Naive thymus-derived CD4-positive, alpha-beta T cell (primary cell): Measurements from ENCODE around the gene CHRNB1. TPM values are rescaled to one million over a fixed set of nuclear protein-coding genes. Genes with fewer than 3 reads are reported as not detected.

Source experiments
- ATAC-seq: fragments of 150-1000 bp; cut with Tn5 transposase; 2 replicates; pipeline ENCODE4 v1.10.0; 2021; ENCODE audit warnings: mild to moderate bottlenecking, moderate library complexity
- CTCF ChIA-PET: fragments of 350-600 bp; sonication (Branson Sonifier 250); formaldehyde crosslinking; loops from one replicate; lab custom pipeline; 2021; ENCODE audit warnings: antibody characterized with exemption; lab: Charles Lee
- POLR2A ChIA-PET: fragments of 350-600 bp; sonication (Branson Sonifier 250); formaldehyde crosslinking; loops from one replicate; lab custom pipeline; 2021; ENCODE audit warnings: antibody characterized with exemption, inconsistent platforms; lab: Charles Lee
- DNase-seq, 9 donors: peaks; one replicate each; pipeline versions ENCODE4 v3.0.0 to v3.0.0-alpha.2; 2020 to 2022; ENCODE audit warnings: mixed read lengths in 1 of 9
- H3K27ac ChIP-seq: one replicate; pipeline ENCODE4 v1.7.0; 2013; ENCODE audit warnings: mild to moderate bottlenecking, low read depth, low read length, moderate library complexity
- H3K27me3 ChIP-seq, 2 donors: one replicate each; pipeline ENCODE4 v1.7.0; 2013; ENCODE audit warnings: low read length in 2 of 2, mild to moderate bottlenecking in 2 of 2, moderate library complexity in 2 of 2; ENCODE audit not compliant: control insufficient read depth in 2 of 2, insufficient read depth in 2 of 2
- H3K36me3 ChIP-seq, 3 experiments: 1 replicate in 2 of 3; 2 replicates in 1 of 3; pipeline ENCODE4 v1.7.0; 2013; ENCODE audit warnings: low read length in 3 of 3, mild to moderate bottlenecking in 3 of 3, moderate library complexity in 1 of 3; ENCODE audit not compliant: insufficient read depth in 3 of 3, control insufficient read depth in 2 of 3
- H3K4me1 ChIP-seq, 2 donors: one replicate each; pipeline ENCODE4 v1.7.0; 2013; ENCODE audit warnings: low read length in 2 of 2, mild to moderate bottlenecking in 2 of 2, moderate library complexity in 1 of 2; ENCODE audit not compliant: control insufficient read depth in 2 of 2, insufficient read depth in 2 of 2
- H3K4me3 ChIP-seq: 2 replicates; pipeline ENCODE4 v1.7.0; 2013; ENCODE audit warnings: mild to moderate bottlenecking, low read length
- H3K9me3 ChIP-seq, 3 experiments: 1 replicate in 2 of 3; 2 replicates in 1 of 3; pipeline ENCODE4 v1.7.0; 2013; ENCODE audit warnings: low read length in 3 of 3; ENCODE audit not compliant: control insufficient read depth in 2 of 3
- H3K27ac Mint-ChIP-seq, 9 donors: one replicate each; pipeline ENCODE4 v1.8.0; 2020 to 2022; ENCODE audit warnings: mixed read lengths in 9 of 9, mild to moderate bottlenecking in 8 of 9, moderate library complexity in 5 of 9, inconsistent platforms in 2 of 9
- H3K27me3 Mint-ChIP-seq, 5 donors: one replicate each; pipeline ENCODE4 v1.8.0; 2021 to 2022; ENCODE audit warnings: mixed read lengths in 5 of 5, mild to moderate bottlenecking in 1 of 5
- H3K36me3 Mint-ChIP-seq, 5 donors: one replicate each; pipeline ENCODE4 v1.8.0; 2020 to 2022; ENCODE audit warnings: mixed read lengths in 5 of 5, mild to moderate bottlenecking in 3 of 5, inconsistent platforms in 1 of 5
- H3K4me1 Mint-ChIP-seq, 7 donors: one replicate each; pipeline ENCODE4 v1.8.0; 2020 to 2022; ENCODE audit warnings: mixed read lengths in 7 of 7, mild to moderate bottlenecking in 3 of 7, inconsistent platforms in 1 of 7
- H3K4me3 Mint-ChIP-seq, 10 donors: one replicate each; pipeline ENCODE4 v1.8.0; 2020 to 2022; ENCODE audit warnings: mild to moderate bottlenecking in 10 of 10, mixed read lengths in 10 of 10, moderate library complexity in 6 of 10, inconsistent platforms in 2 of 10
- H3K9me3 Mint-ChIP-seq, 11 donors: one replicate each; pipeline ENCODE4 v1.8.0; 2020 to 2022; ENCODE audit warnings: mixed read lengths in 11 of 11, mild to moderate bottlenecking in 4 of 11, inconsistent platforms in 1 of 11, moderate library complexity in 1 of 11
- intact Hi-C, 2 donors: fragments of 100-400 bp; cut with micrococcal nuclease; formaldehyde crosslinking; loops; one replicate each; pipeline ENCODE4 v1.15.1; 2023
- polyA plus RNA-seq, 2 donors: library from polyadenylated mRNA; unstranded; fragments of 300-500 nt; fragmentation: Illumina TruSeq; gene quantifications; one replicate each; pipeline ENCODE4 v1.2.3, GENCODE V29; 2021
- total RNA-seq, 6 experiments: library from RNA in 5 of 6; stranded (reverse) in 5 of 6; gene quantifications; 1 replicate in 5 of 6; 2 replicates in 1 of 6; pipeline ENCODE4 v1.2.3 and lab custom pipeline; 2021 to 2026

The CHRNB1 gene
- total and polyA plus RNA-seq, 7 experiments from 2014 or later = 6.0 to 24.8 (median 7.3) TPM

- Histone ChIP-seq H3K36me3 (no peaks in the 10 kb centered on the region), H3K4me3 (no peak overlapping the region), H3K27me3 (peaks cover 17 to 34% of the 10 kb centered on the region in 2 donors), H3K9me3 (no peaks in the 10 kb centered on the region), H3K27ac (no peak overlapping the region), H3K4me1 (peaks cover 13 to 52% of the 10 kb centered on the region in 2 donors)
- intact Hi-C loops = no loop called here
- Mint-ChIP-seq H3K4me1 (peaks cover 36 to 55% (median 46%) of the 10 kb centered on the region in 7 donors), H3K27ac (no peak overlapping the region), H3K36me3 (peaks cover 0 to 38% (median 0%) of the 10 kb centered on the region in 5 donors), H3K9me3 (peaks cover 0 to 6% (median 0%) of the 10 kb centered on the region in 11 donors), H3K27me3 (peaks cover 49 to 67% (median 63%) of the 10 kb centered on the region in 5 donors), H3K4me3 (peak overlapping the region in 3 of 10 donors; percentile 14 to 34 (median 29))
- ATAC-seq (no peak), DNase-seq (no peak)
- CTCF ChIA-PET = interaction anchor here (0.6 to 1.8 kb wide), 4 partner anchors 86 to 141 kb away, joined by 3 to 5 read pairs (median 4); partner anchors contain the start of genes MPDU1 and SENP3
- POLR2A ChIA-PET = interaction anchor here (0.9 to 7.5 kb wide), 6 partner anchors 12 to 43 kb away, joined by 3 to 79 read pairs (median 12); partner anchors contain the start of genes POLR2A and ZBTB4
Measured at GRCh38 chr17:7442142-7442541, 2.7 kb upstream of the CHRNB1 start.

DNA sequence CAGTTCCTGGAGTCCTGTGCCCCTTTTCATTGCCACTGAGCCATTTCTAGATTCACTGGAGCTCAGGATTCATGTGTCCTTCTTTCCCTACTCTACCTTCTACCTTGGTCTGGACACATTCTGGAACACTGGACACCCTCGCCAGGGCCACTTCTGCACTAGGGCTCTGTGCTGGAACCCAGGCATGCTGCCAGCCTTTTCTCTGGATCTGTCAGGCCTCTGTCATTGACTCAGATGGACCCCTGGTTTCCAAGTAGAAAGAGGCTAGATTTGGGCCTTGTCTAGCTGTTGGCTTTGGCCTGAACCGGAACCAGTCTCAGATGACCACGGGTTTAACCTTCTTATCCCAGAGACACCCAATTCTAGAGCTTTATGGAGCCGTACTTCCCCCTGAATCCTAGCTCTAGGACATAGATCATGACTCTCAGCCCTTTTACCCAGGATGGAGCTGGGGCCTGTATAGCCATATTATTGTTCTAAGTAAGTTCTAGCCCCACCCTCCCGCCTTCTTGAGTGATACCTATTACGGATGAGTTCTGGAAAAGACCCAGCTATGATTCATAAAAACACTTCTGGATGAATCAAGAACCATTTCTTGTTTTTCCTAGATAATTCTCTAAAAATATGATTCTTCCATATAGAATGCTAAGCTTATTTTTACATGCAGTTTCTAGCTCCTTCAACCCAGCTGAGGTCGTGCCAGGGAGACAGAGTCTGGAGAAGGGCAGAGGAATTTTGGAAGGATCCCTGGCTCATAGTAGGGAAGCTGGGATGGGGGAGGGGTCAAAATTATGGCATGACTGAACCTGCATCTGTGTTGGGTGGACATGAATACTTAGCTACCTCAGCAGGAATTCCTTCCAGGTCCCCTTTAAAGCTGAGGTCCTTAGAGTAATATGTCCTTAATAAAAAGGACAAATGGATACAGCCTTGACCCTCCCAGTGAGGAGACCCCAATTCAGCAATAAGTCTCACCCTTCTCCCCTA is 1.1 kb upstream of the CHRNB1 start:
- H3K27me3 Mint-ChIP-seq = peaks cover 49 to 72% (median 64%) of the 10 kb centered on the region in 5 donors
- peaks cover 0 to 7% (median 0%) of the 10 kb centered on the region in 11 donors for H3K9me3 Mint-ChIP-seq
- peaks cover 4 to 37% of the 10 kb centered on the region in 2 donors for H3K4me1 ChIP-seq
- POLR2A ChIA-PET = interaction anchor here (0.7 to 7.5 kb wide), 5 partner anchors 7 to 41 kb away, joined by 3 to 79 read pairs (median 35); partner anchors contain the start of genes POLR2A, TMEM102 and ZBTB4
- peaks cover 13 to 34% of the 10 kb centered on the region in 2 donors for H3K27me3 ChIP-seq
- CTCF ChIA-PET = interaction anchor here (0.5 to 1.4 kb wide), 4 partner anchors 75 to 172 kb away, joined by 3 to 5 read pairs (median 4); no protein-coding TSS in a partner anchor
- H3K4me1 Mint-ChIP-seq = peaks cover 27 to 47% (median 38%) of the 10 kb centered on the region in 7 donors
- no peaks in the 10 kb centered on the region for H3K36me3 ChIP-seq
- intact Hi-C loops = no loop called here
- no peak overlapping the region for H3K27ac ChIP-seq
- no peak overlapping the region for H3K4me3 ChIP-seq
- DNase-seq = no peak
- H3K9me3 ChIP-seq = no peaks in the 10 kb centered on the region
- ATAC-seq = no peak
- no peak overlapping the region for H3K27ac Mint-ChIP-seq
- peaks cover 0 to 41% (median 5%) of the 10 kb centered on the region in 5 donors for H3K36me3 Mint-ChIP-seq
- peak overlapping the region in 4 of 10 donors; percentile 16 to 89 (median 48) for H3K4me3 Mint-ChIP-seq

GRCh38 chr17:7445619-7445968 is 733 bp downstream of the CHRNB1 start:
- Mint-ChIP-seq H3K4me3 (peak overlapping the region; percentile 75 to 89 (median 84)), H3K27ac (peak overlapping the region in 5 of 9 donors; percentile 26 to 90 (median 39)), H3K36me3 (peaks cover 0 to 44% (median 6%) of the 10 kb centered on the region in 5 donors), H3K4me1 (peaks cover 19 to 34% (median 26%) of the 10 kb centered on the region in 7 donors), H3K9me3 (peaks cover 0 to 5% (median 0%) of the 10 kb centered on the region in 11 donors), H3K27me3 (peaks cover 39 to 63% (median 52%) of the 10 kb centered on the region in 5 donors)
- Histone ChIP-seq H3K36me3 (no peaks in the 10 kb centered on the region), H3K9me3 (no peaks in the 10 kb centered on the region), H3K4me1 (peaks cover 4 to 22% of the 10 kb centered on the region in 2 donors), H3K4me3 (peak overlapping the region; percentile 30), H3K27ac (no peak overlapping the region), H3K27me3 (peaks cover 9 to 31% of the 10 kb centered on the region in 2 donors)
- intact Hi-C loops = loop anchor here in 1 of 2 donors (1.0 kb wide), 1 partner anchor 10 kb away; no protein-coding TSS in a partner anchor
- peak; percentile 77 for ATAC-seq
- DNase-seq = peak in 5 of 9 donors; percentile 35 to 52 (median 41)
- POLR2A ChIA-PET = interaction anchor here (0.6 to 7.5 kb wide), 11 partner anchors 9 to 131 kb away, joined by 3 to 79 read pairs (median 3); partner anchors contain the start of genes POLR2A, SENP3, TMEM102 and ZBTB4
- CTCF ChIA-PET = interaction anchor here (0.6 to 1.5 kb wide), 6 partner anchors 8 to 207 kb away, joined by 3 to 5 read pairs (median 3); no protein-coding TSS in a partner anchor

GRCh38 chr17:7448461-7448860 is 3.6 kb downstream of the CHRNB1 start:
- H3K36me3 ChIP-seq = no peaks in the 10 kb centered on the region
- H3K4me3 Mint-ChIP-seq = no peak overlapping the region
- H3K4me1 Mint-ChIP-seq = peaks cover 19 to 37% (median 29%) of the 10 kb centered on the region in 7 donors
- ChIA-PET CTCF (interaction anchor here (1.0 kb wide), 1 partner anchor 13 kb away, joined by 3 read pairs; the partner anchor contains the start of gene TMEM102), POLR2A (interaction anchor here (5.5 to 6.1 kb wide), 2 partner anchors 12 to 36 kb away, joined by 35 to 43 read pairs; partner anchors contain the start of genes POLR2A and TMEM102)
- peaks cover 5 to 17% of the 10 kb centered on the region in 2 donors for H3K27me3 ChIP-seq
- DNase-seq = no peak
- intact Hi-C loops = no loop called here
- H3K4me3 ChIP-seq = no peak overlapping the region
- peak overlapping the region in 1 of 9 donors; percentile 2 for H3K27ac Mint-ChIP-seq
- H3K36me3 Mint-ChIP-seq = peaks cover 0 to 37% (median 6%) of the 10 kb centered on the region in 5 donors
- ATAC-seq = no peak
- H3K9me3 Mint-ChIP-seq = peaks cover 0 to 5% (median 0%) of the 10 kb centered on the region in 11 donors
- no peaks in the 10 kb centered on the region for H3K9me3 ChIP-seq
- H3K4me1 ChIP-seq = peaks cover 4 to 17% of the 10 kb centered on the region in 2 donors
- peaks cover 24 to 38% (median 30%) of the 10 kb centered on the region in 5 donors for H3K27me3 Mint-ChIP-seq
- H3K27ac ChIP-seq = no peak overlapping the region

- no peaks in the 10 kb centered on the region for H3K27me3 Mint-ChIP-seq
- no peak for ATAC-seq
- CTCF ChIA-PET = interaction anchor here (0.6 kb wide), 1 partner anchor 669 kb away, joined by 3 read pairs; no protein-coding TSS in a partner anchor
- peaks cover 0 to 29% (median 5%) of the 10 kb centered on the region in 3 experiments for H3K36me3 ChIP-seq
- peaks cover 4 to 31% (median 25%) of the 10 kb centered on the region in 7 donors for H3K4me1 Mint-ChIP-seq
- no peak overlapping the region for H3K27ac ChIP-seq
- H3K36me3 Mint-ChIP-seq = peaks cover 0 to 25% (median 4%) of the 10 kb centered on the region in 5 donors
- H3K4me3 ChIP-seq = no peak overlapping the region
- no peak overlapping the region for H3K4me3 Mint-ChIP-seq
- no peaks in the 10 kb centered on the region for H3K27me3 ChIP-seq
- H3K27ac Mint-ChIP-seq = peak overlapping the region in 1 of 9 donors; percentile 36
- peaks cover 8 to 9% of the 10 kb centered on the region in 2 donors for H3K4me1 ChIP-seq
- no peaks in the 10 kb centered on the region for H3K9me3 ChIP-seq
- H3K9me3 Mint-ChIP-seq = peaks cover 0 to 4% (median 0%) of the 10 kb centered on the region in 11 donors
- DNase-seq = no peak
- POLR2A ChIA-PET = interaction anchor here (0.6 to 13.7 kb wide), 4 partner anchors 16 to 100 kb away, joined by 3 to 199 read pairs (median 12); partner anchors contain the start of genes POLR2A, SLC35G6 and ZBTB4
- intact Hi-C loops = loop anchor here in 1 of 2 donors (5.0 kb wide), 1 partner anchor 68 kb away; the partner anchor contains the start of gene PLSCR3
Measured at GRCh38 chr17:7459961-7460545, 15.2 kb downstream of the CHRNB1 start.
